Uterus (tissue), 2 donors: ENCODE results near the gene TRAPPC2B.

ENCODE experiments used
- POLR2A ChIP-seq, 2 donors: fragments of 450-650 bp; IDR thresholded peaks; one replicate each; pipeline ENCODE4 v1.6.1; 2016; ENCODE audit warnings: antibody characterized with exemption in 2 of 2, mild to moderate bottlenecking in 1 of 2, moderate library complexity in 1 of 2
- TF ChIP-seq, protein P1 (sequence below), 4 experiments: fragments of 200-600 bp in 2 of 4; fragments of 450-650 bp in 2 of 4; sonication (generic) in 2 of 4; IDR thresholded peaks; one replicate each; pipeline ENCODE4 v1.5.1; 2016 to 2019; ENCODE audit warnings: antibody characterized with exemption in 4 of 4, mild to moderate bottlenecking in 2 of 4, moderate library complexity in 1 of 4

DNA sequence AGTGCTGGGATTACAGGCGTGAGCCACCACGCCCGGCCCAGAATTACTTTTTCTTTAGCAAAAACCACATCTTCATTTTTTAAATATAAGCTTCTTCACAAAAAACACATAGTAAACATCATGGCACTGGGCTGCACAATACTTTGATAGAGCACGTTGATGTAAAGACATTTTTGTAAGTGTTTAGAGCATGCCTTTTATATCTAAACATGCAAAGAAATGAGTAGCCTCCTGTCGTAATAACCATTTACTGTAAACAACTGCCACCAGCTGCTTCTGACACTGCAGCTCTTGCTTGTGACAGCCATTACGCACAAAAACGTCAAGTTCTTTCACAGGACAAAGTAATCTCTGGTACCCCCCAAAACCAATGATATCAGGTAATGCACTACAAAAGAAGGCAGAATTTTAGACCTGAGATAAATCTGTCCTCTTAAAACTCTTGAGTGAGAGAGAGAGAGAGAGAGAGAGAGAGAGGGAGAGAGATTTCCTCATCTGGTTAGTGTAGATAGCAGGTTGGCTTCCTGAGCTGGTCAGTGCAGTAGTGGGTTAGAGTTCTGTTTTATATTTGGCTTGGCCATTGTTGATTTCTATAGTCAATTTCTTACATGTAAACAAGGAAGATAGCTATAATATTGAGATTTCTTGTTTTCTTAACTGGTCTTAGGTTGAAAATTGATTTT, 19.6 kb downstream of the TRAPPC2B start:
- TF ChIP-seq, protein P1, sequence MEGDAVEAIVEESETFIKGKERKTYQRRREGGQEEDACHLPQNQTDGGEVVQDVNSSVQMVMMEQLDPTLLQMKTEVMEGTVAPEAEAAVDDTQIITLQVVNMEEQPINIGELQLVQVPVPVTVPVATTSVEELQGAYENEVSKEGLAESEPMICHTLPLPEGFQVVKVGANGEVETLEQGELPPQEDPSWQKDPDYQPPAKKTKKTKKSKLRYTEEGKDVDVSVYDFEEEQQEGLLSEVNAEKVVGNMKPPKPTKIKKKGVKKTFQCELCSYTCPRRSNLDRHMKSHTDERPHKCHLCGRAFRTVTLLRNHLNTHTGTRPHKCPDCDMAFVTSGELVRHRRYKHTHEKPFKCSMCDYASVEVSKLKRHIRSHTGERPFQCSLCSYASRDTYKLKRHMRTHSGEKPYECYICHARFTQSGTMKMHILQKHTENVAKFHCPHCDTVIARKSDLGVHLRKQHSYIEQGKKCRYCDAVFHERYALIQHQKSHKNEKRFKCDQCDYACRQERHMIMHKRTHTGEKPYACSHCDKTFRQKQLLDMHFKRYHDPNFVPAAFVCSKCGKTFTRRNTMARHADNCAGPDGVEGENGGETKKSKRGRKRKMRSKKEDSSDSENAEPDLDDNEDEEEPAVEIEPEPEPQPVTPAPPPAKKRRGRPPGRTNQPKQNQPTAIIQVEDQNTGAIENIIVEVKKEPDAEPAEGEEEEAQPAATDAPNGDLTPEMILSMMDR (IDR thresholded peaks at IDR 0.05): no peak
- TF ChIP-seq POLR2A (IDR thresholded peaks at IDR 0.05): no peak
